ENCODE measurements around the gene GALC.

The GALC gene

DNA sequence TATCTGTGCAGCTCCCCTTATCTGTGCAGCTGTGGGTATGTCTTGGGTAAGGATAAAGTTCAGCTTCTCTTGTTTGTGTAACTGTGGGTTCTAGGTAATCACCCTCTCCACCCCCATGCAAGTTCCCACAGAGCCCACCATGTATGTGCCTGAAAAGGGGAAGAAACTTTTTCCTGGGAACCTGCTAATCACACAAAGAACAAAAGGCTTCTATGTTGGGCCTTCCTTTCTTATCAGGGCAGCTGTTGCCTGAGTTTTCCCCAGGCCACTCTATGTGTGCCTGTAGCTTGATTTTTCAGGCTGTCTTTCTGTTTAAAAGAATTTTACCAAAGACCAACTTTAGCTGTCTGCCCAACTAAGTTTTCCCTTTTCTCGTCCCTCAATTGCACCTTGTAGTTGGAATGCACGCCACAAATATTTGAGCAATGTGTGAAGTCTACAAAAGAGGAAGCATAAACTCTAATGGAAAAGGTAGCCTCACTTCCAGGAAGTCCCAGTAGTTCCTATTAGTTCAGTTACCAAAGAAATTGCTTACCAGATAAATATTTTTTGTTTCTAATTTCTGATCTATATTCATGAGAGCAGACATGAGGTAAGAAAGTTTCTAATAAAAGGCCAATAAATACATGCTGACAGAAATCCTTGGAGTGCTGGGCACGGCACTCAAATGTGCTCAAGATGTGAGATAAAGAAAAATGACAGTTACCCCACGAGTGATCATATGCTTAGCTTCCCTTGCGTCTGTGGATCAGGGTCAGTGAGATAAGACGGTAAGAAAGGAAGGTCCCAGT is 2.7 kb upstream of the GALC start:
- Mint-ChIP-seq H3K4me3 (peak overlapping the region in 2 of 3 experiments; percentile 47 to 64), H3K4me1 (peaks cover 49% of the 10 kb centered on the region), H3K27ac (peak overlapping the region; percentile 80 to 96 (median 81)), H3K27me3 (ENCODE audit: low read depth) (no peaks in the 10 kb centered on the region), H3K36me3 (ENCODE audit: low read depth) (no peaks in the 10 kb centered on the region), H3K9me3 (no peaks in the 10 kb centered on the region)
- TF ChIP-seq, protein P1, sequence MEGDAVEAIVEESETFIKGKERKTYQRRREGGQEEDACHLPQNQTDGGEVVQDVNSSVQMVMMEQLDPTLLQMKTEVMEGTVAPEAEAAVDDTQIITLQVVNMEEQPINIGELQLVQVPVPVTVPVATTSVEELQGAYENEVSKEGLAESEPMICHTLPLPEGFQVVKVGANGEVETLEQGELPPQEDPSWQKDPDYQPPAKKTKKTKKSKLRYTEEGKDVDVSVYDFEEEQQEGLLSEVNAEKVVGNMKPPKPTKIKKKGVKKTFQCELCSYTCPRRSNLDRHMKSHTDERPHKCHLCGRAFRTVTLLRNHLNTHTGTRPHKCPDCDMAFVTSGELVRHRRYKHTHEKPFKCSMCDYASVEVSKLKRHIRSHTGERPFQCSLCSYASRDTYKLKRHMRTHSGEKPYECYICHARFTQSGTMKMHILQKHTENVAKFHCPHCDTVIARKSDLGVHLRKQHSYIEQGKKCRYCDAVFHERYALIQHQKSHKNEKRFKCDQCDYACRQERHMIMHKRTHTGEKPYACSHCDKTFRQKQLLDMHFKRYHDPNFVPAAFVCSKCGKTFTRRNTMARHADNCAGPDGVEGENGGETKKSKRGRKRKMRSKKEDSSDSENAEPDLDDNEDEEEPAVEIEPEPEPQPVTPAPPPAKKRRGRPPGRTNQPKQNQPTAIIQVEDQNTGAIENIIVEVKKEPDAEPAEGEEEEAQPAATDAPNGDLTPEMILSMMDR (IDR thresholded peaks at IDR 0.05; ENCODE audit: unreplicated experiment in 3 of 3), result no peak

DNA sequence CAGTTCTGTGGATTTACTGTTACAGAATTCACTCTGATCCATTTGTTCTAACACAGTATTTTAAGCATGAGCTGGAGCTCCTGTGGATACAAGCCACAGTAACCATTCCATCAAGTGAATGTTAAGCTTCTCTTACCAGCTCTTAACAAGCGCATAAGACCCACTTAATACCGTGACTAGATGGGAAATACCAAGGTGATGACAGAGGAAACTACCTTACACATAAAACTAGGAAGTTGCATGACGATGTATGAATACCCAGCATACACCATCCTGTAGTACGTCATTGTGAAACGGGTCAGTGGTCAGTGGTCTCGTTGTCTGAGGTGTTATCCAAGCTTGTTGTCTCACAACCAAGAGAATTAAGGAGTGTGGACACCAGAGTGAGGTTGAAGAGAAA is 2.0 kb upstream of the GALC start:
- no peaks in the 10 kb centered on the region for H3K36me3 Mint-ChIP-seq (ENCODE audit: low read depth)
- no peaks in the 10 kb centered on the region for H3K9me3 Mint-ChIP-seq
- H3K27me3 Mint-ChIP-seq (ENCODE audit: low read depth), result no peaks in the 10 kb centered on the region
- H3K27ac Mint-ChIP-seq, result peak overlapping the region; percentile 81 to 99 (median 96)
- H3K4me1 Mint-ChIP-seq, result peaks cover 49% of the 10 kb centered on the region
- peak overlapping the region; percentile 88 to 91 (median 89) for H3K4me3 Mint-ChIP-seq
- TF ChIP-seq, protein P1 (IDR thresholded peaks at IDR 0.05; ENCODE audit: unreplicated experiment in 3 of 3), result no peak

DNA sequence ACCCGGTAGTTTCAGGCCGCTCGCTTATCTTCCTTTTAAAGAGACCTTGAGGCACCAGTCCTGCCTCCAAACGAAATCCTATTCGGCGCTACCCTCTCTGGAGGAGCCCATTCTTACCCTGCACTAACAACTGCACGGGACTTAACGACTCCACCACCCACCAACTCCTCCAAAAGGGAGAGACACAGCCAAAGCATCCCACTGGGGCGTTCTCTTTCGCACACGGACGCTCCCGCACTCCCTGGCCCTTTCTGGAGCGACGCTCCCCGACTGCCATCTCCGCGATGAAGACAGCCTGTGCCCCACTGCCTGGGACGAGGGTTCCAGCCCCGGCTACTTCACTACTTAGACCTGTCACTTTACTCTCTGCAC is 650 bp downstream of the GALC start:
- Mint-ChIP-seq H3K36me3 (ENCODE audit: low read depth) (no peaks in the 10 kb centered on the region), H3K4me1 (peaks cover 49% of the 10 kb centered on the region), H3K9me3 (no peaks in the 10 kb centered on the region), H3K4me3 (peak overlapping the region; percentile 88 to 91 (median 89)), H3K27ac (peak overlapping the region; percentile 67 to 96 (median 96)), H3K27me3 (ENCODE audit: low read depth) (no peaks in the 10 kb centered on the region)
- TF ChIP-seq, protein P1 (IDR thresholded peaks at IDR 0.05; ENCODE audit: unreplicated experiment in 3 of 3), result no peak

DNA sequence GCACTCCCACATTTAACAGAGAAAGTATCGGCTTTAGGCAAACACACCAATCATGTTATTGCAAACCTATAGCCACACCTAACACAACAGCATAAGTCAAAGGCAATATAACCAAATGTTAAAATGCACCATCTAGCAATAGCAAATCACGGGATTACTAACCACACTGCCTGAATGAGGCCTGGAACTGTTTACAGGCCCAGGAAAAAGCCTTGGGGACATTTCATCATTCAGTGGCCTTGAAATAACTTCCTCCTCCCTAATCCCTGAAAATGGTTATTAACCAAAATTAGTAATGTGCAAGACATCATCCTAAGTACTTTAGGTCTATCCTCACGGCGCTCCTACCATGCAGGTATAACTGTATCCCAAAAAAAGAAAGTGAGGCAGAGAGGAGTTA is 2.3 kb downstream of the GALC start:
- no peaks in the 10 kb centered on the region for H3K27me3 Mint-ChIP-seq (ENCODE audit: low read depth)
- H3K4me1 Mint-ChIP-seq, result peaks cover 39% of the 10 kb centered on the region
- H3K27ac Mint-ChIP-seq, result peak overlapping the region in 1 of 3 experiments; percentile 7
- no peaks in the 10 kb centered on the region for H3K9me3 Mint-ChIP-seq
- H3K36me3 Mint-ChIP-seq (ENCODE audit: low read depth), result peaks cover 13% of the 10 kb centered on the region
- H3K4me3 Mint-ChIP-seq, result peak overlapping the region; percentile 1 to 9 (median 8)
- TF ChIP-seq, protein P1 (IDR thresholded peaks at IDR 0.05; ENCODE audit: unreplicated experiment in 3 of 3), result no peak

DNA sequence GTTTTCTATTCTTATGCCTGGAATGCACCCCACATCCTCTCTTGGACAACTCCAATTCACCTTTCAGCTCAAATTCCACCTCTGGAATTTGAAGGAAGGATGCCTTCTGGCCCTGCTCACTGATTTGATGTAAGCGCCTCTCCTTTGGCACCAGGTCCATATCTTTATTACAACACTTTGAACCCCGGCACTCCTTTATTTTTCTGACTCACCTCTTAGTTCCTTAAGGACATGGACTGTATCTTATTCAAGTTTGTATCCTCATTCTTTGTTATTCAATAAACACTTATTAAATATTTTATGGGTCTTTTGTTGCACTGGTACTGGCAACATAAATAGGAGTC is 3.1 kb downstream of the GALC start:
- no peaks in the 10 kb centered on the region for H3K9me3 Mint-ChIP-seq
- peaks cover 32% of the 10 kb centered on the region for H3K4me1 Mint-ChIP-seq

More for the DNA sequence above, 3.1 kb downstream of the GALC start:
- H3K36me3 Mint-ChIP-seq (ENCODE audit: low read depth), result peaks cover 13% of the 10 kb centered on the region
- H3K27ac Mint-ChIP-seq, result no peak overlapping the region
- no peak overlapping the region for H3K4me3 Mint-ChIP-seq
- TF ChIP-seq, protein P1 (IDR thresholded peaks at IDR 0.05; ENCODE audit: unreplicated experiment in 3 of 3), result no peak
- H3K27me3 Mint-ChIP-seq (ENCODE audit: low read depth), result no peaks in the 10 kb centered on the region

Measured in nephron (organoid).